ENCODE results near the gene GGT6. TPM values are rescaled to one million over a fixed set of nuclear protein-coding genes. Genes with fewer than 3 reads are reported as not detected.
"Not testable (repeated sequence)": the region's sequence is repeated elsewhere in the genome, so short reads cannot be mapped to it uniquely, and the experiment has no call there.

GGT6 gene, protein sequence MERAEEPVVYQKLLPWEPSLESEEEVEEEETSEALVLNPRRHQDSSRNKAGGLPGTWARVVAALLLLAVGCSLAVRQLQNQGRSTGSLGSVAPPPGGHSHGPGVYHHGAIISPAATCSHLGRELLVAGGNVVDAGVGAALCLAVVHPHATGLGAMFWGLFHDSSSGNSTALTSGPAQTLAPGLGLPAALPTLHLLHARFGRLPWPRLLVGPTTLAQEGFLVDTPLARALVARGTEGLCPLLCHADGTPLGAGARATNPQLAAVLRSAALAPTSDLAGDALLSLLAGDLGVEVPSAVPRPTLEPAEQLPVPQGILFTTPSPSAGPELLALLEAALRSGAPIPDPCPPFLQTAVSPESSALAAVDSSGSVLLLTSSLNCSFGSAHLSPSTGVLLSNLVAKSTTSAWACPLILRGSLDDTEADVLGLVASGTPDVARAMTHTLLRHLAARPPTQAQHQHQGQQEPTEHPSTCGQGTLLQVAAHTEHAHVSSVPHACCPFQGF
- not detected for total RNA-seq

DNA sequence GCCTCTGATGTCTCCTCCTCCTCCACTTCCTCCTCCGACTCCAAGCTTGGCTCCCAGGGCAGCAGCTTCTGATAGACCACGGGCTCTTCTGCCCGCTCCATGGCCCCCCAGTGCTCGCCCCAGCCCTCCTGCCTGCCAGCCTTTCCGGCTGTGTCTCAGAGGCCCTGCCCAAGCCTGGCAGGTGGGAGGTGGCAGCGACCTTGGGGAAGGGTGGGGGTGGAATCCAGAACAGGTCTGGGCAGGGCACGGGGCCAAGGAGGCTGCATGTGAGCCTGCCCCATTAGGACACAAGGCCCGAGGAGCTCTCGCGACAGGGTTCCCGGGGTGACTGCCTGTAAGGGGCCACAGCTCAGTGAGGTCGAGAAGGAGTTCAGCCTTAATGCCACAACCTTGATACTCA, at the start of gene GGT6:
Gene GGT6, minus strand, starts transcription at position 157 of the 400 bp plus-strand sequence. Its CDS starts 56 bp downstream, at position 101.
- Mint-ChIP-seq H3K27ac (peak within 1 kb of the TSS; percentile 13), H3K4me1 (peaks cover 31% of the 10 kb centered on the region), H3K27me3 (no peaks in the 10 kb centered on the region), H3K4me3 (no peak within 1 kb of the TSS), H3K9me3 (no peaks in the 10 kb centered on the region), H3K36me3 (no peaks in the 10 kb centered on the region)
- ATAC-seq (ENCODE audit: low read depth) (no peak), DNase-seq (no peak)
- POLR2A ChIA-PET, result no interaction called here

DNA sequence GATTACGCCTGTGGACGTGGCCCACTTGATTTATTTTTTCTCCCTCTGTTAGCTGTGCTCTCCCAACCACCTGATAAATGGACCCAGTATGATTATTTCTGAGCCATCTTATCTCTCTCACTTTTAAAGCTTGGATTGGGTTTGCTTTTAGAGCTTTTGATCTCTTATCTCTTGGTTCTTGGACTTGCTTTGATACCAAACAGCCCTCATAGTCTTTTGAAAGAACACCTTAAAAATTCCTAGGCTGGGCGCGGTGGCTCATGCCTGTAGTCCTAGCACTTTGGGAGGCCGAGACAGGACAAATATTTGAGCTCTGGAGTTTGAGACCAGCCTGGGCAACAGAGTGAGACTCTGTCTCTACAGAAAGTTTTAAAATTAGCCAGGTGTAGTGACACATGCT, 49.8 kb upstream of the GGT6 start:
- DNase-seq (no peak), ATAC-seq (ENCODE audit: low read depth) (no peak)
- H3K27me3 Mint-ChIP-seq, result peaks cover 34% of the 10 kb centered on the region
- no peaks in the 10 kb centered on the region for H3K9me3 Mint-ChIP-seq
- POLR2A ChIA-PET, result no interaction called here
- no peak overlapping the region for H3K4me3 Mint-ChIP-seq
- no peak overlapping the region for H3K27ac Mint-ChIP-seq
- no peaks in the 10 kb centered on the region for H3K4me1 Mint-ChIP-seq
- no peaks in the 10 kb centered on the region for H3K36me3 Mint-ChIP-seq

DNA sequence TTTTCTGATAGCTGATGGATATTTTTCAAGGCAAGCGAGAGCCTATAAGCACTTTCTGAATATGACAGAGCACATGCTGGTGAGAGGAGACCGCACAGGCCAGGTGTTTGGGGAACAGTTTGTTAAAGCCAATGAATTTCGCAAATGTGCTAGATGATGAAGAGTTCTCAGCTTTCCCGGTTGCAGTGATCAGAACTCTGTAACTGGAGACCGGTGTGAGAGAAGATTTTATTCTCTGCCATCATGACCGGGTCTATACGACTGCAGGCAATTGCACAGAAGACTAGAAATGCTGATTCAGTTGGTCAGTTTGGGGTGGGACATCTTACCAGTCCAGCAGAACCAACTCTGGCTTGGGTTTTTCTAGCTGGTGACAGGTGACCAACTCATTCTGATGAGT, 49.4 kb upstream of the GGT6 start:
- no peak for DNase-seq
- Mint-ChIP-seq H3K4me3 (no peak overlapping the region), H3K27ac (no peak overlapping the region), H3K4me1 (no peaks in the 10 kb centered on the region), H3K9me3 (no peaks in the 10 kb centered on the region), H3K36me3 (no peaks in the 10 kb centered on the region), H3K27me3 (peaks cover 34% of the 10 kb centered on the region)
- POLR2A ChIA-PET, result no interaction called here
- ATAC-seq (ENCODE audit: low read depth), result no peak

DNA sequence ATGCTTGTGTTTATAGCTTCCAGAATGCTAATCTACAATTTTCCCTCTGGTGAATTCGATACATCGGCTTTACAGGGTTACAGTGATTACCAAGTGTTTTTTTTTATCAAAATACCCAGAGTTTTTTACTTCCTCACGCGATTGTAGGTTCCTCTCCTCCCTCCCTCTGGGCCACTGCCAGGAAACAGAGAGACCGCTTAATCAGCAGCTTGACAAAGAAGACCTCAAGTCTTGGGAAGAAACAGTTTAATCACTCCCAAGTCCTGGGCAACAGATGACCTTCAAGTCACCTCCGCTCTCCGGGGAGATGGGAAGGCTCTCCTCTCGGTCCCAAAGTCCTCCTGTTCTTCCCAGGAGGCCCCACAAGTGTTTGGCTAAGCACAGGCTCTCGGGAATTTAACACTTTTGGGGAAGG, 47.4 kb upstream of the GGT6 start:
- Mint-ChIP-seq H3K4me3 (no peak overlapping the region), H3K4me1 (no peaks in the 10 kb centered on the region), H3K9me3 (no peaks in the 10 kb centered on the region), H3K27me3 (peaks cover 32% of the 10 kb centered on the region), H3K27ac (no peak overlapping the region), H3K36me3 (no peaks in the 10 kb centered on the region)
- POLR2A ChIA-PET, result no interaction called here
- DNase-seq, result no peak
- no peak for ATAC-seq (ENCODE audit: low read depth)

DNA sequence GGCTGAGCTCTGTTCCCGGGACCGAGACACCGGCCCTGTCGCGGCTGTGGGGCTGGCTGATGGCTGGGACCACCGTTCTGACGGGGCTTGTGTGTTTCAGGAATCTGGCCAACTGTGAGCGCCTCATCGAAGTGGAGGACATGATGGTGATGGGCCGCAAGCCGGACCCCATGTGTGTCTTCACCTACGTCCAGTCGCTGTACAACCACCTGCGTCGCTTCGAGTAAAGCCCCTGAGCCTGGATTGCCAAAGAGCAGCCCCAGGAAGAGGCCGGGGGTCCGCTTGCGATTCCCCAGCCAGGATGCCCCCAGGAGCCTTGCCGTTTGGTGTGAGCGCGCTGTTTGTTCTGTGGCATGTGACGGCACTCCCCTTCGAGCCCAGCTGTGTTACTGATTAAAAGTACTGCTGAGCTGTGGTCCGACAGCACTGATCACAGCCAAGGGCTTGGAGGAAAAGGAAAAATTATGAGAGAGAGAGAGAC, 46.9 kb upstream of the GGT6 start:
- H3K27me3 Mint-ChIP-seq, result peaks cover 30% of the 10 kb centered on the region
- ATAC-seq (ENCODE audit: low read depth) (no peak), DNase-seq (no peak)
- POLR2A ChIA-PET, result interaction anchor here (1.3 kb wide), 1 partner anchor 10 kb away, joined by 3 read pairs; no protein-coding TSS in a partner anchor
- H3K9me3 Mint-ChIP-seq, result no peaks in the 10 kb centered on the region
- H3K27ac Mint-ChIP-seq, result no peak overlapping the region
- H3K36me3 Mint-ChIP-seq, result no peaks in the 10 kb centered on the region
- no peak overlapping the region for H3K4me3 Mint-ChIP-seq
- no peaks in the 10 kb centered on the region for H3K4me1 Mint-ChIP-seq

DNA sequence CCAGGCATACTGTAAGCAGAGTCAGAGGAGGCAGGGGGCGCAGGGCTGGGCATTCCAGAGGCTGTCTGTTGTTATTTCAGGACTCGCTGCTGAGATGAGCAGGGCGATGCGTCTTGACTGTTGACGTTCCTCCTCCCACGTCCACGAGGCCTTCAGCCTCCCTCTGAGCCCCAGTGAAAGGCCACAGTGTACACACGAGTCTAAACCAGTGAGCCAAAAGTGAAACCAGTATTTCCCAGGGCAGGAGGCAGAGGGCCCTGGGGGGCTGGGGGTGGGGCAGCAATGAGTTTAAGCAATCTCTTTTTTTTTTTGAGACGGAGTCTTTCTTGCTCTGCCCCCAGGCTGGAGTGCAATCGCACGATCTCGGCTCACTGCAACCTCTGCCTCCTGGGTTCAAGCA, 45.4 kb upstream of the GGT6 start:
- no peaks in the 10 kb centered on the region for H3K9me3 Mint-ChIP-seq
- H3K4me3 Mint-ChIP-seq, result no peak overlapping the region
- peaks cover 28% of the 10 kb centered on the region for H3K27me3 Mint-ChIP-seq
- POLR2A ChIA-PET, result interaction anchor here (1.3 kb wide), 1 partner anchor 8 kb away, joined by 3 read pairs; no protein-coding TSS in a partner anchor
- H3K36me3 Mint-ChIP-seq, result no peaks in the 10 kb centered on the region
- no peak overlapping the region for H3K27ac Mint-ChIP-seq
- no peak for ATAC-seq (ENCODE audit: low read depth)
- H3K4me1 Mint-ChIP-seq, result no peaks in the 10 kb centered on the region
- no peak for DNase-seq

DNA sequence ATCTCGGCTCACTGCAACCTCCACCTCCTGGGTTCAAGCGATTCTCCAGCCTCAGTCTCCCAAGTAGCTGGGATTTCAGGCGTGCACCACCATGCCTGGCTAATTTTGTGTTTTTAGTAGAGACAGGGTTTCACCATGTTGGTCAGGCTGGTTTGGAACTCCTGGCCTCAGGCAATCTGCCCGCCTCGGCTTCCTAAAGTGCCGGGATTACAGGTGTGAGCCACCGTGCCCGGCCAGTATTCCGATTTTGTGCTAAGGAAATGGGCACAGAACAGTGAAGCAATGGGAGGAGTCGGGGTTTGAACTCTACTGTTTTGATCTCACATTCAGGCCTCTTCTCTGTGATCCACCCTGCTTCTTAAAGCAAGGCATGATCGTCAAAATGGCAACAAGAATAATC, 44.4 kb upstream of the GGT6 start:
- H3K27ac Mint-ChIP-seq; POLR2A ChIA-PET; H3K4me3 Mint-ChIP-seq; H3K9me3 Mint-ChIP-seq; ATAC-seq (ENCODE audit: low read depth); H3K36me3 Mint-ChIP-seq; DNase-seq; H3K4me1 Mint-ChIP-seq: not testable (repeated sequence)
- H3K27me3 Mint-ChIP-seq, result peaks cover 21% of the 10 kb centered on the region

DNA sequence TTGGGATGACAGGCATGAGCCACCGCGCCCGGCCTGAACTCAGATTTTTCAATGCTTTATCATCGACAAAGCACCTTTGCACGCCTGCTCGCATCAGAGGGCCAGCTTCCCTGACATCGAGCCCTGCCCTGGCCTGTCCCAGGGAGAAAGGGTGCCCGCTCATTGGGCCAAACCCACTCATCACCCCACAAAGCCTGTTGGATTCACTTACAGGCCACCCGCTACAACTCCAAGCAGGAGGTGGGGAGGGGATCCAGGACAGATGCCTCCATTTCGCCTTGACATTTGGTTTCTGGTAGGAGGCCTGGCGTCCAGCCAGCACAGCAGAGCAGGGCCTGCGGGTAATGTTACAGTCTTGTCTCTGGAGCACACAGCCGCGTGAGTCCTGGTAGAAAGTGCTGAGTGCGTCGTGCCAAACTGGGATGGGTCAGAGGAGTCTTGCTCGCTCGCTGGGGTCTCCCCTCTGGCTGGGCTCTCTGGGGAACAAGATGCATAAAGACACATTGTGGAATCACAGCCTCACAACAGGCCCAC, 43.8 kb upstream of the GGT6 start:
- Mint-ChIP-seq H3K36me3 (no peaks in the 10 kb centered on the region), H3K9me3 (no peaks in the 10 kb centered on the region), H3K4me3 (no peak overlapping the region), H3K27me3 (peaks cover 18% of the 10 kb centered on the region), H3K27ac (no peak overlapping the region), H3K4me1 (no peaks in the 10 kb centered on the region)
- DNase-seq, result no peak
- ATAC-seq (ENCODE audit: low read depth), result no peak
- POLR2A ChIA-PET, result no interaction called here

DNA sequence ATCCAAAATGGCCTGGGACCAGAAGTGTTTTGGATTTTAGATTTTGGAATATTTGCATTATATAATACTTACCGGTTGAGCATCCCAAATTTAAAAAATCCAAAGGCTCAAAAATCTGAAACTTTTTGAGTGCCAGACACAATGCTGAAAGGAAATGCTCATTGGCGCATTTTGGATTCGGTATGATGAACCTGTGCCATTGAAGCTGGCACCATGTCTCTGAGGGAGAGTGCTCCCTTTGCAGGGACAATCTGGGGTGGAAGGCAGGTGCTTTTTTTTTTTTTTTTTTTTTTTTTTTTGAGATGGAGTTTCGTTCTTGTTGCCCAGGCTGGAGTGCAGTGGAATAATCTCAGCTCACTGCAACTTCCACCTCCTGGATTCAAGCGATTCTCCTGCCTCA, 41.7 kb upstream of the GGT6 start:
- Mint-ChIP-seq H3K27me3 (peaks cover 2% of the 10 kb centered on the region), H3K4me3 (no peak overlapping the region), H3K27ac (no peak overlapping the region), H3K4me1 (no peaks in the 10 kb centered on the region), H3K36me3 (no peaks in the 10 kb centered on the region), H3K9me3 (no peaks in the 10 kb centered on the region)
- no peak for ATAC-seq (ENCODE audit: low read depth)
- no peak for DNase-seq
- POLR2A ChIA-PET, result no interaction called here

DNA sequence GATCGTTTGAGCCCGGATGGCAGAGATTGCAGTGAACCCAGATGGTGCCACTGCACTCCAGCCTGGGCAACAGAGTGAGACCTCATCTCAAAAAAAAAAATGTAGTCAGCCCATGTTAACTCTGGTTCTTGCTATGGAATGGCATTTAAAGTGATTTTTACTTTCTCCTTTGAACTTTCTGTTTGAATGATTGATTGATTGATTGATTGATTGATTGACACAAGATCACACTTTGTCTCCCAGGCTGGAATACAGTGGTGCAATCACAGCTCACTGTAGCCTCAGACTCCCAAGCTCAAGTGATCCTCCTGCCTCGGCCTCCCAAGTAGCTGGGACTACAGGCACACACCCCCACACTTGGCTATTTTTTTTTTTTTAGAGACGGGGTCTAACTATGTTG, 40.9 kb upstream of the GGT6 start:
- Mint-ChIP-seq H3K9me3 (no peaks in the 10 kb centered on the region), H3K4me3 (no peak overlapping the region), H3K36me3 (no peaks in the 10 kb centered on the region), H3K27me3 (peaks cover 2% of the 10 kb centered on the region), H3K4me1 (no peaks in the 10 kb centered on the region), H3K27ac (no peak overlapping the region)
- no peak for ATAC-seq (ENCODE audit: low read depth)
- POLR2A ChIA-PET, result interaction anchor here (0.7 kb wide), 1 partner anchor 649 kb away, joined by 3 read pairs; no protein-coding TSS in a partner anchor
- no peak for DNase-seq

DNA sequence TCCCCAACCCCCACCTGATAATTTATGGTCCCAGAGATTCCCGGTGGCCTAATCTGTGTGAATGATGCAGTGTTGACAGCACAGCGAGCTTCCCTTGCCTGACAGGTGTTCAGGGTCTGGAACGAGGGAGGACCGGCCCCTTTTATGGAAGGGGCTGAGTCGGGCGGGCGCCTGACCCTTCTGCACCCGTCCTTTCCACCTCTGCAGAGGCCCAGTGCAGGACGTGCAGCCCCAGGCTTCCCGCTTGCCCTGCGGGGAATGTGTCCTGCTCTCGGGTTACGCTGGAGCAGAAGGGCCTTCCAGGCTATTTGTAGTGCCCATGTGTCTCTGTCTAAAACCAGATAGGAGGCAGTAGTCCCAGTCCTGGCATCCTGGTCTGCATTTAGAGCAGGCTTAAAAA, 40.2 kb upstream of the GGT6 start:
- no peaks in the 10 kb centered on the region for H3K4me1 Mint-ChIP-seq
- H3K27ac Mint-ChIP-seq, result no peak overlapping the region
- DNase-seq (no peak), ATAC-seq (ENCODE audit: low read depth) (no peak)
- no peaks in the 10 kb centered on the region for H3K36me3 Mint-ChIP-seq
- no peaks in the 10 kb centered on the region for H3K9me3 Mint-ChIP-seq
- H3K27me3 Mint-ChIP-seq, result peaks cover 2% of the 10 kb centered on the region
- POLR2A ChIA-PET, result no interaction called here
- no peak overlapping the region for H3K4me3 Mint-ChIP-seq

DNA sequence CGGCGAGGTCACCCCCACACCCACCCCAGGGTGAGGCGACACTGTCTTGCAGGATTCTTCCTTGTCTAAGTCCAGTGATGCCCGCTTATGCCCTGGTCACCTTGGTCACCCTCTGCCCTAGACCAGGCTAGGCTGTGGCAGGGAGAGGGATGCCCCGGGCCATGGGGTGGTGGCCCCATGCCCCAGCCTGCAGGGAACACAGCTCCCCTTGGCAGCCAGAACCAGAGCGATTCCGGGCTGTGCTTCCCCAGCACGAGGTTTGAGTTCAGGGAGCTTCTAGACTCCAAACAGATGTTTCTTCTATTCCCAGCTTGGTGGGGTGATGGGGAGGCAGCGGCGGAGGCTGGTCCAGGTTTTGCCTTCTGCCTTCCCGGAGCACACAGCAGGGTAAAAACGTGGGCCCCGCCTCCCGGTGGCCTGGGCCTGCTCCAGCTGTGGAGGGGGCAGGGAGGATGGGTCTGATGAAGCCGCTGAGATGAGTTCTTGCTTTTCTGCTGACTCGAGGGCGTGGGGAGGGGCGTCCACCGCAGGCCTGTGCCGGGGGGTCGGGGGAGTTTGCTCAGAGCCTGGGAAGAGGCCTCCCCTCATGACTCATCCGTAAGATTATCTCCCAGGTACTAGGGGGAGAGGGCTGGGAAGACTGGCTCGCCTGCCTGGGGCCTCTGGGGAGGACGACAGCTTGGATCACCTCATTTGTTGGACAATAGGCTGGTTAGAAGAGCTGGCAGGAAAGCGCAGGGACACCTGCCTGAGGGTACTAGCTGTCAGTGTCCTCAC, 39.3 kb upstream of the GGT6 start:
- Mint-ChIP-seq H3K27me3 (peaks cover 2% of the 10 kb centered on the region), H3K36me3 (no peaks in the 10 kb centered on the region), H3K9me3 (no peaks in the 10 kb centered on the region), H3K4me3 (no peak overlapping the region), H3K27ac (no peak overlapping the region), H3K4me1 (peaks cover 3% of the 10 kb centered on the region)
- ATAC-seq (ENCODE audit: low read depth), result no peak
- no peak for DNase-seq
- POLR2A ChIA-PET, result no interaction called here

DNA sequence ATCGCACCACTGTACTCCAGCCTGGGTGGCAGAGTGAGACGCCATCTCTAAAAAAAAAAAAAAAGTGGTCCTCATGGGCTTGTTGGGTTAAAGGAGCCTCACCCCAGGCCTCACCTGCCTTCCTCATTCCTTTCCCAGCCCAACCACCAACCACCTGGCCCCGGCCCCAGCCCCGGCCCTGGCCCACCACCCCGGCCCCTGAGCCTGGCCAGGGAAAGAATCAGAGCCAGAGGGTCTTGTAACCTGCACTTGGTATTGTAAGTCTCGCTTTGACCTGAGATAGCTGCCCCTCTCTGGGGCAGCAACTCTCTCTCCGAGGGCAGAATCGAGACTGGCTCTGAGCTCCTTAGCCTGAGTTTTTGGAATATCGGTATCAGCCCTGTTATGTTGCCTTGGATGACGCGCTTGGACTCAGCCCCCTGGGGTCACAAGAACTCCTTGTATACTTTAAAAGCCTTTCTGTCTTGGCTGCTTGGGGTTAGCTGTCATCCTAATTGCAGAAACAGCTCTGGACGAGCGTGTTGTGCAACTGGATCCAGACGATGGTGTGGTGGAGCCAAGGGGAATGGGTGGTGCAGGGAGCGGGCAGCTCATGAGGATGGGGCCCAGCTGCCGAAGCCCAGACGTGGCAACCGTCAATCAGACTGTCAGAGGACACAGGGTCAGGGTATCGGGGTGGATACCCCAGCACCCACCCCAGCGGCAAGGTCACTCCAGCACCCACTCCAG, 38.6 kb upstream of the GGT6 start:
- no peak for DNase-seq
- Mint-ChIP-seq H3K9me3 (no peaks in the 10 kb centered on the region), H3K27ac (no peak overlapping the region), H3K4me3 (no peak overlapping the region), H3K4me1 (peaks cover 3% of the 10 kb centered on the region), H3K36me3 (no peaks in the 10 kb centered on the region), H3K27me3 (peaks cover 2% of the 10 kb centered on the region)
- ATAC-seq (ENCODE audit: low read depth), result no peak
- POLR2A ChIA-PET, result no interaction called here

All from activated naive CD8-positive, alpha-beta T cell treated with anti-CD3 and anti-CD28 coated beads, Interleukin-2, amount 10 ng/mL, durations not matched to agents 7 days and 5 days (primary cell).